ENCODE measurements around the gene HAO2. TPM values are rescaled to one million over a fixed set of nuclear protein-coding genes. Genes with fewer than 3 reads are reported as not detected.

Gene HAO2
- not detected in 3 replicates for total RNA-seq
- long read RNA-seq: 0 reads

DNA sequence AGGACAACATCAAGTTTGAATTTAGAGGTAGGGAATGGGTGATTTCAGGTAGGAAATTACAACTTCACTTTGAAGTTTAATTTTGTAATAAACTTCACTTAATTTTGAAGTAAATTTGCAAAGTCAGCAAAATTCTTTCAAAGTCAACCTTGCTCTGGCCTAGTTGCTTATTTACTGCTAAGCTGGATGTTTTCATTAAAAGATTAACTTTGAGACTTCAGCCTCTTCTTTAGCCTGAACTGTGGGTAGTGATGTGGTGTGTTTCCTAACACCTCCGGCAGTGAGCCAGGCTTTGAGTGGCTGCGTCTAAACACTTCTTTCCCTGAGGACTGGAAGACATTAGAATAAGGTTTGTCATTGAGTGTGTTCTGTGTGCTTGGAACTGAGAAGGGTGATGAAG is at the start of gene HAO2:
Gene HAO2, plus strand, starts transcription at position 232 of the 400 bp plus-strand sequence. CDS start 12,301 bp downstream, outside the sequence.
- no peak for DNase-seq (ENCODE audit: low spot score)
- TF ChIP-seq, protein P1, sequence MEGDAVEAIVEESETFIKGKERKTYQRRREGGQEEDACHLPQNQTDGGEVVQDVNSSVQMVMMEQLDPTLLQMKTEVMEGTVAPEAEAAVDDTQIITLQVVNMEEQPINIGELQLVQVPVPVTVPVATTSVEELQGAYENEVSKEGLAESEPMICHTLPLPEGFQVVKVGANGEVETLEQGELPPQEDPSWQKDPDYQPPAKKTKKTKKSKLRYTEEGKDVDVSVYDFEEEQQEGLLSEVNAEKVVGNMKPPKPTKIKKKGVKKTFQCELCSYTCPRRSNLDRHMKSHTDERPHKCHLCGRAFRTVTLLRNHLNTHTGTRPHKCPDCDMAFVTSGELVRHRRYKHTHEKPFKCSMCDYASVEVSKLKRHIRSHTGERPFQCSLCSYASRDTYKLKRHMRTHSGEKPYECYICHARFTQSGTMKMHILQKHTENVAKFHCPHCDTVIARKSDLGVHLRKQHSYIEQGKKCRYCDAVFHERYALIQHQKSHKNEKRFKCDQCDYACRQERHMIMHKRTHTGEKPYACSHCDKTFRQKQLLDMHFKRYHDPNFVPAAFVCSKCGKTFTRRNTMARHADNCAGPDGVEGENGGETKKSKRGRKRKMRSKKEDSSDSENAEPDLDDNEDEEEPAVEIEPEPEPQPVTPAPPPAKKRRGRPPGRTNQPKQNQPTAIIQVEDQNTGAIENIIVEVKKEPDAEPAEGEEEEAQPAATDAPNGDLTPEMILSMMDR (IDR thresholded peaks at IDR 0.05): no peak
- H3K4me1 Mint-ChIP-seq (ENCODE audit: low read depth): peaks cover 16% of the 10 kb centered on the region
- H3K36me3 Mint-ChIP-seq (ENCODE audit: low read depth): no peaks in the 10 kb centered on the region
- H3K27me3 Mint-ChIP-seq (ENCODE audit: low read depth): peaks cover 22% of the 10 kb centered on the region
- no peaks in the 10 kb centered on the region for H3K9me3 Mint-ChIP-seq (ENCODE audit: low read depth)
- H3K4me3 Mint-ChIP-seq (ENCODE audit: unreplicated experiment): no peak within 1 kb of the TSS
- no peak within 1 kb of the TSS for H3K27ac Mint-ChIP-seq (ENCODE audit: unreplicated experiment)

GRCh38 chr1:119320100-119320499 is 48.5 kb upstream of the HAO2 start:
- Mint-ChIP-seq H3K9me3 (ENCODE audit: low read depth) (no peaks in the 10 kb centered on the region), H3K4me1 (ENCODE audit: low read depth) (peaks cover 6% of the 10 kb centered on the region), H3K4me3 (ENCODE audit: unreplicated experiment) (no peak overlapping the region), H3K27me3 (ENCODE audit: low read depth) (peaks cover 2% of the 10 kb centered on the region), H3K36me3 (ENCODE audit: low read depth) (no peaks in the 10 kb centered on the region), H3K27ac (ENCODE audit: unreplicated experiment) (no peak overlapping the region)
- TF ChIP-seq, protein P1 (IDR thresholded peaks at IDR 0.05): no peak
- no peak for DNase-seq (ENCODE audit: low spot score)

GRCh38 chr1:119321666-119322419 is 46.7 kb upstream of the HAO2 start:
- no peak for DNase-seq (ENCODE audit: low spot score)
- H3K27ac Mint-ChIP-seq (ENCODE audit: unreplicated experiment): no peak overlapping the region
- no peaks in the 10 kb centered on the region for H3K9me3 Mint-ChIP-seq (ENCODE audit: low read depth)
- H3K27me3 Mint-ChIP-seq (ENCODE audit: low read depth): peaks cover 4% of the 10 kb centered on the region
- no peak overlapping the region for H3K4me3 Mint-ChIP-seq (ENCODE audit: unreplicated experiment)
- TF ChIP-seq, protein P1 (IDR thresholded peaks at IDR 0.05): no peak
- H3K36me3 Mint-ChIP-seq (ENCODE audit: low read depth): no peaks in the 10 kb centered on the region
- H3K4me1 Mint-ChIP-seq (ENCODE audit: low read depth): peaks cover 6% of the 10 kb centered on the region

DNA sequence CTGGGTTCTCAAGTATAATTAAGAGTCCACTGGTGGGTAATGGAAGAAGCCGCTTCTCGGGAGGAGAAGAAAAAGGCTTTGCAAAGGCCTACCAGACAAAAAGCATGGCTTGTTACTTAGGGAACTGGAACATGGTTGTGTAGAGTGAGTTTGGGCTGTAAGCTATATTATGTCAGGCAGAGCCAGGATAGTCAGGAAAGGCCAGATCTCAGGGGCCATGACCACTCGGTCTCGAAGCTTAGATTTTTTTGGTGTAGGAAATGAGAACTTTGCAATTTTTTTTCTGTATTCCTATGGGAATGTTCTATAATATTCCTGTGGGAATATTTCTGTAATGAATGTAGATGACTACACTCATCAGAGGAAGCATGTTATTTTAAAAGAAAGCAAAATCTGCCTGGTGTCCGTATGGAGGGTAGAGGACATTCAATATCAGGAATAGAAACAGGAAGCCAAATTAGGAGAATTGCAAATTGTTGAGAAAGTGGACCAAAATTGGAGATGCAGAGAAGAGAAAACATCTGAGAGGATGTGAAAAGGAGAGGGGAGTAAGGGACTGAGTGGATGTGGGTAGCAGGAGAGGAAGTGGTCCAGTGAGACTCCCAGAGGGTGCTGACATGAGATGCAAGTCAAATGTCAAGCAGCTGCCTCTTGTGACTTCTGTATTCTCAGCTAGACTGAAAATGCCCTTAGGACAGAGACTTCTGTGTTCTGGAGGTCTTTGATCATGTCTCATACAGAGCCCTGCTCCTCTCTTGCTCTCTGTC is 45.2 kb upstream of the HAO2 start:
- no peaks in the 10 kb centered on the region for H3K36me3 Mint-ChIP-seq (ENCODE audit: low read depth)
- no peak overlapping the region for H3K27ac Mint-ChIP-seq (ENCODE audit: unreplicated experiment)
- peaks cover 19% of the 10 kb centered on the region for H3K4me1 Mint-ChIP-seq (ENCODE audit: low read depth)
- TF ChIP-seq, protein P1 (IDR thresholded peaks at IDR 0.05): no peak
- H3K4me3 Mint-ChIP-seq (ENCODE audit: unreplicated experiment): no peak overlapping the region
- H3K27me3 Mint-ChIP-seq (ENCODE audit: low read depth): peaks cover 8% of the 10 kb centered on the region
- H3K9me3 Mint-ChIP-seq (ENCODE audit: low read depth): no peaks in the 10 kb centered on the region
- DNase-seq (ENCODE audit: low spot score): no peak

- TF ChIP-seq, protein P1 (IDR thresholded peaks at IDR 0.05): no peak
- Mint-ChIP-seq H3K36me3 (ENCODE audit: low read depth) (no peaks in the 10 kb centered on the region), H3K4me3 (ENCODE audit: unreplicated experiment) (no peak overlapping the region), H3K27ac (ENCODE audit: unreplicated experiment) (no peak overlapping the region), H3K9me3 (ENCODE audit: low read depth) (no peaks in the 10 kb centered on the region), H3K4me1 (ENCODE audit: low read depth) (peaks cover 22% of the 10 kb centered on the region), H3K27me3 (ENCODE audit: low read depth) (peaks cover 8% of the 10 kb centered on the region)
- no peak for DNase-seq (ENCODE audit: low spot score)
These were observed 44.4 kb upstream of the HAO2 start for GRCh38 chr1:119324198-119324597.

Measured in chondrocyte (in vitro differentiated cells).